Liver (tissue), 9 donors: Measurements from ENCODE around the gene LRRK1. TPM values are rescaled to one million over a fixed set of nuclear protein-coding genes. Genes with fewer than 3 reads are reported as not detected.

ENCODE experiments used
- DNase-seq: peaks from one replicate; pipeline ENCODE4 v3.0.0-alpha.2; 2017; ENCODE audit warnings: low spot score
- H3K27ac ChIP-seq, 2 donors: one replicate each; pipeline ENCODE4 v1.7.0; 2013; ENCODE audit warnings: inconsistent platforms in 2 of 2, low read length in 2 of 2, control low read depth in 1 of 2, low read depth in 1 of 2, mild to moderate bottlenecking in 1 of 2
- H3K27me3 ChIP-seq, 4 donors: one replicate each; pipeline versions ENCODE4 v1.6.1 to v1.7.0; 2013; ENCODE audit warnings: low read length in 3 of 4, inconsistent platforms in 1 of 4, mild to moderate bottlenecking in 1 of 4, moderate library complexity in 1 of 4; ENCODE audit not compliant: control insufficient read depth in 4 of 4, insufficient read depth in 4 of 4
- H3K36me3 ChIP-seq, 4 donors: one replicate each; pipeline versions ENCODE4 v1.6.1 to v1.7.0; 2013; ENCODE audit warnings: low read length in 3 of 4, mild to moderate bottlenecking in 3 of 4, low read depth in 1 of 4, moderate library complexity in 1 of 4; ENCODE audit not compliant: control insufficient read depth in 4 of 4, insufficient read depth in 3 of 4
- H3K4me1 ChIP-seq, 4 donors: one replicate each; pipeline versions ENCODE4 v1.6.1 to v1.7.0; 2013; ENCODE audit warnings: low read length in 3 of 4, mild to moderate bottlenecking in 3 of 4, moderate library complexity in 1 of 4; ENCODE audit not compliant: control insufficient read depth in 4 of 4, insufficient read depth in 4 of 4
- H3K4me3 ChIP-seq, 3 donors: one replicate each; pipeline versions ENCODE4 v1.6.1 to v1.7.0; 2013; ENCODE audit warnings: low read length in 3 of 3, control low read depth in 1 of 3, low read depth in 1 of 3, mild to moderate bottlenecking in 1 of 3
- H3K9ac ChIP-seq, 2 donors: one replicate each; pipeline ENCODE4 v1.7.0; 2013; ENCODE audit warnings: low read length in 2 of 2, mild to moderate bottlenecking in 2 of 2, moderate library complexity in 2 of 2, control low read depth in 1 of 2, low read depth in 1 of 2
- H3K9me3 ChIP-seq, 4 donors: one replicate each; pipeline versions ENCODE4 v1.6.1 to v1.7.0; 2013; ENCODE audit warnings: low read length in 3 of 4; ENCODE audit not compliant: control insufficient read depth in 4 of 4
- EGR1 ChIP-seq, 2 donors: IDR thresholded peaks; 2 replicates each; pipeline ENCODE4 v1.6.1; 2016 to 2018; ENCODE audit warnings: antibody characterized with exemption in 2 of 2, low read depth in 2 of 2
- FOXA1 ChIP-seq: IDR thresholded peaks from 2 replicates; pipeline ENCODE4 v1.6.1; 2016; ENCODE audit warnings: antibody characterized with exemption
- GABPA ChIP-seq, 2 donors: IDR thresholded peaks in 1 of 2; conservative IDR thresholded peaks in 1 of 2; 2 replicates each; pipeline ENCODE4 v1.6.1; 2016; ENCODE audit warnings: antibody characterized with exemption in 2 of 2, mild to moderate bottlenecking in 1 of 2, moderate library complexity in 1 of 2
- HNF4G ChIP-seq: IDR thresholded peaks from 2 replicates; pipeline ENCODE4 v1.6.1; 2016; ENCODE audit warnings: antibody characterized with exemption
- JUND ChIP-seq, 2 donors: IDR thresholded peaks; 2 replicates each; pipeline ENCODE4 v1.6.1; 2016; ENCODE audit warnings: antibody characterized with exemption in 2 of 2
- NR2F2 ChIP-seq: IDR thresholded peaks from 2 replicates; pipeline ENCODE4 v1.6.1; 2016; ENCODE audit warnings: antibody characterized with exemption
- RAD21 ChIP-seq, 2 donors: IDR thresholded peaks; 2 replicates each; pipeline ENCODE4 v1.6.1; 2016; ENCODE audit warnings: antibody characterized with exemption in 2 of 2, mild to moderate bottlenecking in 2 of 2
- RXRA ChIP-seq, 2 donors: IDR thresholded peaks; 2 replicates each; pipeline ENCODE4 v1.6.1; 2017 to 2018; ENCODE audit warnings: antibody characterized with exemption in 2 of 2, mild to moderate bottlenecking in 1 of 2
- SP1 ChIP-seq: IDR thresholded peaks from 2 replicates; pipeline ENCODE4 v1.6.1; 2018; ENCODE audit warnings: antibody characterized with exemption, mild to moderate bottlenecking
- WGBS: extraction: QIAGEN DNeasy Blood & Tissue Kit; methylation state at CpG from one replicate; pipeline ENCODE4 v1.1.7; 2013; 5-methylcytosine and 5-hydroxymethylcytosine counted together
- polyA plus RNA-seq, 2 donors: library from polyadenylated mRNA; stranded (reverse) in 1 of 2; unstranded in 1 of 2; fragments of 200-250 nt in 1 of 2; fragments of >200 nt in 1 of 2; fragmentation: Nextera tagmentation in 1 of 2; extraction: Ambion mirVana in 1 of 2; gene quantifications; one replicate each; pipeline versions ENCODE4 v1.2.1 to v1.2.3, GENCODE V29; 2013 to 2015
- total RNA-seq, 2 donors: library from RNA; depleted of rRNA; stranded (reverse); fragments of >200 nt; gene quantifications; one replicate each; pipeline ENCODE4 v1.2.3, GENCODE V29; 2014
- TF ChIP-seq, protein P1 (sequence below): IDR thresholded peaks from 2 replicates; pipeline ENCODE4 v1.6.1; 2016; ENCODE audit warnings: antibody characterized with exemption
- TF ChIP-seq, protein P2 (sequence below): IDR thresholded peaks from 2 replicates; pipeline ENCODE4 v1.6.1; 2016; ENCODE audit warnings: antibody characterized with exemption
- TF ChIP-seq, protein P3 (sequence below): IDR thresholded peaks from 2 replicates; pipeline ENCODE4 v1.6.1; 2016; ENCODE audit warnings: antibody characterized with exemption
- TF ChIP-seq, protein P4 (sequence below): IDR thresholded peaks from 2 replicates; pipeline ENCODE4 v1.6.1; 2016; ENCODE audit warnings: antibody characterized with exemption, mild to moderate bottlenecking
- donor health status: healthy.
- donor health status: healthy.
- donor health status: healthy.
- donor health status: healthy.
- donor health status: healthy.

LRRK1 gene
- total and polyA plus RNA-seq, 4 donors = 1.2 to 4.4 (median 2.7) TPM

DNA sequence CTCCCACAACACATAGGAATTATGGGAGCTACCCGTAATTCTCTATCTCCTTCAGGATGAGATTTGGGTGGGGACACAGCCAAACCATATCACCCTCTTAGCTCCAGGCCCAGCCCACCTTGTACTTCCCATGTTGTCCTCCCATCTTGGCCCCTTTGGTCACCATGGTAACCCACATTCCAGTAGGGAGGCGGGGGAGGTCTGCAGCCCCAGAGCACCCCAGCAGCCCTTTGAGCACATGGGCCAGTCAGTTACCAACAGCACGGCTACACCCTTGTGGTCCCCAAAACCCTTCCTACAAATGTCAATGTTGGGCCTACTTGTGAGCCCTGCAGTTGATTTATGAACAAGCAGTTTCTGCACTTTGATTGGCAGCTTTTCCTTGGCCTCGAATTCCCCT lies 84.5 kb downstream of the LRRK1 start:
- WGBS = 74% methylated on average over 4 of the region's 4 CpGs
- H3K4me3 ChIP-seq = no peak overlapping the region
- no peaks in the 10 kb centered on the region for H3K36me3 ChIP-seq
- peaks cover 0 to 4% (median 0%) of the 10 kb centered on the region in 4 donors for H3K27me3 ChIP-seq
- H3K4me1 ChIP-seq = peaks cover 0 to 17% (median 11%) of the 10 kb centered on the region in 4 donors
- DNase-seq = peak; percentile 14
- TF ChIP-seq, protein P1, sequence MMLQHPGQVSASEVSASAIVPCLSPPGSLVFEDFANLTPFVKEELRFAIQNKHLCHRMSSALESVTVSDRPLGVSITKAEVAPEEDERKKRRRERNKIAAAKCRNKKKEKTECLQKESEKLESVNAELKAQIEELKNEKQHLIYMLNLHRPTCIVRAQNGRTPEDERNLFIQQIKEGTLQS = no peak
- TF ChIP-seq, protein P2, sequence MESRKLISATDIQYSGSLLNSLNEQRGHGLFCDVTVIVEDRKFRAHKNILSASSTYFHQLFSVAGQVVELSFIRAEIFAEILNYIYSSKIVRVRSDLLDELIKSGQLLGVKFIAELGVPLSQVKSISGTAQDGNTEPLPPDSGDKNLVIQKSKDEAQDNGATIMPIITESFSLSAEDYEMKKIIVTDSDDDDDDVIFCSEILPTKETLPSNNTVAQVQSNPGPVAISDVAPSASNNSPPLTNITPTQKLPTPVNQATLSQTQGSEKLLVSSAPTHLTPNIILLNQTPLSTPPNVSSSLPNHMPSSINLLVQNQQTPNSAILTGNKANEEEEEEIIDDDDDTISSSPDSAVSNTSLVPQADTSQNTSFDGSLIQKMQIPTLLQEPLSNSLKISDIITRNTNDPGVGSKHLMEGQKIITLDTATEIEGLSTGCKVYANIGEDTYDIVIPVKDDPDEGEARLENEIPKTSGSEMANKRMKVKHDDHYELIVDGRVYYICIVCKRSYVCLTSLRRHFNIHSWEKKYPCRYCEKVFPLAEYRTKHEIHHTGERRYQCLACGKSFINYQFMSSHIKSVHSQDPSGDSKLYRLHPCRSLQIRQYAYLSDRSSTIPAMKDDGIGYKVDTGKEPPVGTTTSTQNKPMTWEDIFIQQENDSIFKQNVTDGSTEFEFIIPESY = no peak
- no peak for TF ChIP-seq SP1
- no peak for TF ChIP-seq RAD21 (IDR thresholded peaks at IDR 0.05)
- no peak for TF ChIP-seq GABPA (IDR thresholded peaks at IDR 0.05 in 1 of 2, conservative IDR thresholded peaks at IDR 0.05 in 1 of 2)
- TF ChIP-seq HNF4G = no peak
- TF ChIP-seq, protein P3, sequence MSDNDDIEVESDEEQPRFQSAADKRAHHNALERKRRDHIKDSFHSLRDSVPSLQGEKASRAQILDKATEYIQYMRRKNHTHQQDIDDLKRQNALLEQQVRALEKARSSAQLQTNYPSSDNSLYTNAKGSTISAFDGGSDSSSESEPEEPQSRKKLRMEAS = no peak
- TF ChIP-seq RXRA (IDR thresholded peaks at IDR 0.05) = no peak
- TF ChIP-seq NR2F2 = no peak
- no peak for TF ChIP-seq JUND (IDR thresholded peaks at IDR 0.05)
- TF ChIP-seq EGR1 (IDR thresholded peaks at IDR 0.05; ENCODE audit: low read depth in 2 of 2) = no peak
- TF ChIP-seq FOXA1 = no peak
- no peaks in the 10 kb centered on the region for H3K9me3 ChIP-seq
- no peak overlapping the region for H3K9ac ChIP-seq
- no peak overlapping the region for H3K27ac ChIP-seq

DNA sequence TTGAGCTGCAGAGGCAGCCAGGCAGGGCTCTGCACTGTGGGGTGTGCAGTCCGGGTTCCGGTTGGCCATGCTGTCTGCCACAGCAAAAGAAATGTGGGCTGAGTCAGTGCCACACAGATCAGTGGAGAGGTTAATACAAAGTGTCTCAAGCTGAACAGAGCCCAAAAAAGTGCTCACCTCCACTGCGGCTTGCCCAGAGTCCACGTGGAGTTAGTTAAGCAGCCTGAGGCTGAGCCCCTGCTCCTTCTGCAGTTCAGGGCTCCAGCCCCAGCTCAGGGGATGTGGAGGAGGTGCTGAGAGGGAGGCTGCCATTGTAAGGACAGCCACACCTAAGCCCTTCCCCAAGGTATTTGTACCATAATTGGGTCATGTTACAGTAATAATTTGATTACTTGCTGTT lies 85.3 kb downstream of the LRRK1 start:
- TF ChIP-seq, protein P3 = no peak
- TF ChIP-seq, protein P1 = no peak
- TF ChIP-seq EGR1 (IDR thresholded peaks at IDR 0.05; ENCODE audit: low read depth in 2 of 2) = no peak
- TF ChIP-seq RXRA (IDR thresholded peaks at IDR 0.05) = no peak
- TF ChIP-seq HNF4G = no peak
- no peak for TF ChIP-seq NR2F2
- 97% methylated on average over 4 of the region's 4 CpGs for WGBS
- H3K36me3 ChIP-seq = no peaks in the 10 kb centered on the region
- DNase-seq = no peak
- H3K27ac ChIP-seq = no peak overlapping the region
- no peak overlapping the region for H3K9ac ChIP-seq
- peaks cover 0 to 17% (median 11%) of the 10 kb centered on the region in 4 donors for H3K4me1 ChIP-seq
- no peaks in the 10 kb centered on the region for H3K9me3 ChIP-seq
- H3K4me3 ChIP-seq = no peak overlapping the region
- H3K27me3 ChIP-seq = peaks cover 0 to 4% (median 0%) of the 10 kb centered on the region in 4 donors

GRCh38 chr15:101004986-101005747 lies 86.0 kb downstream of the LRRK1 start:
- Histone ChIP-seq H3K4me1 (peaks cover 0 to 17% (median 11%) of the 10 kb centered on the region in 4 donors), H3K27me3 (peaks cover 0 to 4% (median 0%) of the 10 kb centered on the region in 4 donors), H3K36me3 (no peaks in the 10 kb centered on the region), H3K27ac (no peak overlapping the region), H3K4me3 (no peak overlapping the region), H3K9ac (no peak overlapping the region), H3K9me3 (no peaks in the 10 kb centered on the region)
- 88% methylated on average over 10 of the region's 10 CpGs for WGBS
- DNase-seq = no peak
- TF ChIP-seq NR2F2 (no peak), HNF4G (no peak), JUND (IDR thresholded peaks at IDR 0.05) (no peak)
- TF ChIP-seq, protein P3 = no peak
- TF ChIP-seq, protein P4, sequence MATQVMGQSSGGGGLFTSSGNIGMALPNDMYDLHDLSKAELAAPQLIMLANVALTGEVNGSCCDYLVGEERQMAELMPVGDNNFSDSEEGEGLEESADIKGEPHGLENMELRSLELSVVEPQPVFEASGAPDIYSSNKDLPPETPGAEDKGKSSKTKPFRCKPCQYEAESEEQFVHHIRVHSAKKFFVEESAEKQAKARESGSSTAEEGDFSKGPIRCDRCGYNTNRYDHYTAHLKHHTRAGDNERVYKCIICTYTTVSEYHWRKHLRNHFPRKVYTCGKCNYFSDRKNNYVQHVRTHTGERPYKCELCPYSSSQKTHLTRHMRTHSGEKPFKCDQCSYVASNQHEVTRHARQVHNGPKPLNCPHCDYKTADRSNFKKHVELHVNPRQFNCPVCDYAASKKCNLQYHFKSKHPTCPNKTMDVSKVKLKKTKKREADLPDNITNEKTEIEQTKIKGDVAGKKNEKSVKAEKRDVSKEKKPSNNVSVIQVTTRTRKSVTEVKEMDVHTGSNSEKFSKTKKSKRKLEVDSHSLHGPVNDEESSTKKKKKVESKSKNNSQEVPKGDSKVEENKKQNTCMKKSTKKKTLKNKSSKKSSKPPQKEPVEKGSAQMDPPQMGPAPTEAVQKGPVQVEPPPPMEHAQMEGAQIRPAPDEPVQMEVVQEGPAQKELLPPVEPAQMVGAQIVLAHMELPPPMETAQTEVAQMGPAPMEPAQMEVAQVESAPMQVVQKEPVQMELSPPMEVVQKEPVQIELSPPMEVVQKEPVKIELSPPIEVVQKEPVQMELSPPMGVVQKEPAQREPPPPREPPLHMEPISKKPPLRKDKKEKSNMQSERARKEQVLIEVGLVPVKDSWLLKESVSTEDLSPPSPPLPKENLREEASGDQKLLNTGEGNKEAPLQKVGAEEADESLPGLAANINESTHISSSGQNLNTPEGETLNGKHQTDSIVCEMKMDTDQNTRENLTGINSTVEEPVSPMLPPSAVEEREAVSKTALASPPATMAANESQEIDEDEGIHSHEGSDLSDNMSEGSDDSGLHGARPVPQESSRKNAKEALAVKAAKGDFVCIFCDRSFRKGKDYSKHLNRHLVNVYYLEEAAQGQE = no peak
